ENCODE results near the gene PTGS1. TPM values are rescaled to one million over a fixed set of nuclear protein-coding genes. Genes with fewer than 3 reads are reported as not detected.
"Not testable (repeated sequence)": the region's sequence is repeated elsewhere in the genome, so short reads cannot be mapped to it uniquely, and the experiment has no call there.

Gene PTGS1
- total RNA-seq, 3 donors from 2014 or later (not counting 1 experiment from before 2014, with no cell fraction given) = 2.1 to 11.3 (median 9.2) TPM

DNA sequence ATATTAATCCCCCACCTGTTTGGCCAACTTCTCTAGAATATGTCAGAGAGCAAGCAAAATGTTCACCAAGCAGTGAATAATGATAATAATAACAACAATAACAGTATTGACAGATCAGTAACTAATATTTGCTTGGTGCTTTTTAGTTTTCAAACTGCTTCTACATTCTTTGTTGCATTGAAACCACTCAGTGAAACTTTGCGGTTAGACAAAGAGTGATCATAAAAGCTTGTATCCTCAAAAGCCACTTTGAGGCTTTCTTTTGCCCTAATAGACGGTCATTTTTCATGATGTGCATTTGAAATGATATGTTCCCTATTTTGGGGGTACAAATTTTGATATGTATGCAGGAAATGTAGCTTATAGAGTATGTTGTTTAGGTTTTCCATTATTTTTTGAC is 43.6 kb upstream of the PTGS1 start:
- H3K9me3 ChIP-seq (ENCODE audit: control insufficient read depth, insufficient read depth, low read length) = no peaks in the 10 kb centered on the region
- 93% methylated on average over 2 of the region's 2 CpGs for WGBS (ENCODE audit: insufficient coverage)
- ATAC-seq (no peak), DNase-seq (no peak)
- intact Hi-C loops (cut with micrococcal nuclease) = no loop called here
- H3K4me3 ChIP-seq (ENCODE audit: low read length) = no peak overlapping the region
- no peak overlapping the region for H3K27ac ChIP-seq (ENCODE audit: low read length)
- Mint-ChIP-seq H3K4me3 (no peak overlapping the region), H3K4me1 (no peaks in the 10 kb centered on the region), H3K36me3 (no peaks in the 10 kb centered on the region), H3K27me3 (ENCODE audit: low read depth in 2 of 2) (no peaks in the 10 kb centered on the region), H3K27ac (no peak overlapping the region), H3K9me3 (no peaks in the 10 kb centered on the region)
- H3K4me1 ChIP-seq (ENCODE audit: control insufficient read depth, insufficient read depth, low read length) = no peaks in the 10 kb centered on the region
- no peaks in the 10 kb centered on the region for H3K27me3 ChIP-seq (ENCODE audit: control insufficient read depth, insufficient read depth, low read length)
- peaks cover 19% of the 10 kb centered on the region for H3K36me3 ChIP-seq (ENCODE audit: control insufficient read depth, insufficient read depth, low read length)
- no peak for TF ChIP-seq CTCF (IDR thresholded peaks at IDR 0.05)

- Histone ChIP-seq H3K27ac (ENCODE audit: low read length) (no peak overlapping the region), H3K4me1 (ENCODE audit: control insufficient read depth, insufficient read depth, low read length) (no peaks in the 10 kb centered on the region), H3K4me3 (ENCODE audit: low read length) (no peak overlapping the region), H3K36me3 (ENCODE audit: control insufficient read depth, insufficient read depth, low read length) (peaks cover 3% of the 10 kb centered on the region), H3K9me3 (ENCODE audit: control insufficient read depth, insufficient read depth, low read length) (no peaks in the 10 kb centered on the region), H3K27me3 (ENCODE audit: control insufficient read depth, insufficient read depth, low read length) (no peaks in the 10 kb centered on the region)
- Mint-ChIP-seq H3K9me3 (no peaks in the 10 kb centered on the region), H3K36me3 (no peaks in the 10 kb centered on the region), H3K4me3 (no peak overlapping the region), H3K27me3 (ENCODE audit: low read depth in 2 of 2) (no peaks in the 10 kb centered on the region), H3K27ac (no peak overlapping the region), H3K4me1 (no peaks in the 10 kb centered on the region)
- ATAC-seq (no peak), DNase-seq (no peak)
- no peak for TF ChIP-seq CTCF (IDR thresholded peaks at IDR 0.05)
- intact Hi-C loops (cut with micrococcal nuclease) = no loop called here
- 93% methylated on average over 3 of the region's 3 CpGs for WGBS (ENCODE audit: insufficient coverage)
Observed at GRCh38 chr9:122329597-122329996, 41.2 kb upstream of the PTGS1 start.

DNA sequence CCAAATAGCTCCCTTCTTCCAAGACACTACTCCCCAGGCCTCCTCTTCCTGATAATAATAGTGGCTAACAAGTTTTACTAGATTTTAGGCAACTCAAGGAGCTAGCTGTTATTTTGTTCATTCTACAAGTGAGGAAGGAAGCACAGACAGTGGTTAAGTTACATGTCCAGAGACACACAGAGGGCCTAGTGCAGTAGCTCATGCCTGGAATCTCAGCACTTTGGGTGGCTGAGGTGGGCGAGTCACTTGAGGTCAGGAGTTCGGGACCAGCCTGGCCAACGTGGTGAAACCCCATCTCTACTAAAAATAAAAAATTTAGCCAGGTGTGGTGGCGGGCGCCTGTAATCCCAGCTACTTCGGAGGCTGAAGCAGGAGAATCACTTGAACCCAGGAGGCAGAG is 40.4 kb upstream of the PTGS1 start:
- H3K27ac ChIP-seq (ENCODE audit: low read length); H3K4me1 Mint-ChIP-seq; H3K4me3 Mint-ChIP-seq; intact Hi-C loops (cut with micrococcal nuclease); H3K4me3 ChIP-seq (ENCODE audit: low read length); H3K9me3 ChIP-seq (ENCODE audit: control insufficient read depth, insufficient read depth, low read length); H3K27me3 ChIP-seq (ENCODE audit: control insufficient read depth, insufficient read depth, low read length); H3K27me3 Mint-ChIP-seq (ENCODE audit: low read depth in 2 of 2); H3K4me1 ChIP-seq (ENCODE audit: control insufficient read depth, insufficient read depth, low read length); H3K36me3 ChIP-seq (ENCODE audit: control insufficient read depth, insufficient read depth, low read length); H3K36me3 Mint-ChIP-seq; H3K27ac Mint-ChIP-seq; H3K9me3 Mint-ChIP-seq; ATAC-seq; DNase-seq: not testable (repeated sequence)
- 88% methylated on average over 6 of the region's 6 CpGs for WGBS (ENCODE audit: insufficient coverage)

DNA sequence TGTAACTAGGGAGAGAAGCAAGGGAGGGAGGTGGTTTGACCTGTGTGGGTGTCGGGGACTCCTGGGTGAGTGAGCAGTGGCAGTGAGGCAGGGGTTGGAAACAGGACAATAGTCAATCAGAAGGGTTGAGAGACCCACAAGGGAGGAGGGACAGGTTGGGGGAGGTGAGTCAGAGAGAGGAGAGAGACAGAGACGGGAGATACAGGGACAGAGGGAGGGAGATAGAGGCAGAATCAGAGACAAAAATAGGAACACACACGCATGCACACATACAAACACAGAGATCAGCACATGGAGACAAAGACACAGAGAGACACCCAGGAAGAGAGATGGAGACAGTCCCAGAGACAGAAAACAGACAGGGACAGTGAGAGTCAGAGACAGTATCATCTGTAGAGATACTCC is 39.3 kb upstream of the PTGS1 start:
- 93% methylated on average over 3 of the region's 3 CpGs for WGBS (ENCODE audit: insufficient coverage)
- Histone ChIP-seq H3K4me3 (ENCODE audit: low read length) (no peak overlapping the region), H3K9me3 (ENCODE audit: control insufficient read depth, insufficient read depth, low read length) (no peaks in the 10 kb centered on the region), H3K27me3 (ENCODE audit: control insufficient read depth, insufficient read depth, low read length) (no peaks in the 10 kb centered on the region), H3K4me1 (ENCODE audit: control insufficient read depth, insufficient read depth, low read length) (no peaks in the 10 kb centered on the region), H3K27ac (ENCODE audit: low read length) (no peak overlapping the region), H3K36me3 (ENCODE audit: control insufficient read depth, insufficient read depth, low read length) (peaks cover 3% of the 10 kb centered on the region)
- peak overlapping the region in 1 of 2 donors; percentile 13 for H3K27ac Mint-ChIP-seq
- H3K36me3 Mint-ChIP-seq = no peaks in the 10 kb centered on the region
- no peaks in the 10 kb centered on the region for H3K9me3 Mint-ChIP-seq
- DNase-seq = no peak
- no peak for ATAC-seq
- H3K27me3 Mint-ChIP-seq (ENCODE audit: low read depth in 2 of 2) = no peaks in the 10 kb centered on the region
- H3K4me3 Mint-ChIP-seq = no peak overlapping the region
- TF ChIP-seq CTCF (IDR thresholded peaks at IDR 0.05) = no peak
- intact Hi-C loops (cut with micrococcal nuclease) = no loop called here
- no peaks in the 10 kb centered on the region for H3K4me1 Mint-ChIP-seq

Measured in natural killer cell (primary cell).